Fibroblast of skin of abdomen (primary cell): Measurements from ENCODE around the gene FAM117A.

Experiments
- DNase-seq: peaks from one replicate; pipeline ENCODE4 v3.0.0-alpha.2; 2013

The FAM117A gene

GRCh38 chr17:49707246-49707607 lies 56.7 kb downstream of the FAM117A start:
- no peak for DNase-seq

GRCh38 chr17:49705254-49705653 lies 58.7 kb downstream of the FAM117A start:
- no peak for DNase-seq

GRCh38 chr17:49703557-49704277 lies 60.2 kb downstream of the FAM117A start:
- peak; percentile 12 for DNase-seq

- no peak for DNase-seq
Measured at GRCh38 chr17:49700960-49701359, 63.0 kb downstream of the FAM117A start.

- DNase-seq, result no peak
Measured at GRCh38 chr17:49699966-49700575, 63.9 kb downstream of the FAM117A start.

- DNase-seq, result no peak
Measured at GRCh38 chr17:49698005-49698404, 65.9 kb downstream of the FAM117A start.

GRCh38 chr17:49696233-49696761 lies 67.6 kb downstream of the FAM117A start:
- no peak for DNase-seq

GRCh38 chr17:49695698-49696232 lies 68.2 kb downstream of the FAM117A start:
- no peak for DNase-seq

GRCh38 chr17:49694847-49695697 lies 68.9 kb downstream of the FAM117A start:
- no peak for DNase-seq

GRCh38 chr17:49692751-49693150 lies 71.2 kb downstream of the FAM117A start:
- no peak for DNase-seq

- DNase-seq, result no peak
Measured at GRCh38 chr17:49691677-49692191, 72.2 kb downstream of the FAM117A start.

GRCh38 chr17:49691086-49691676 lies 72.8 kb downstream of the FAM117A start:
- no peak for DNase-seq

GRCh38 chr17:49690256-49690655 lies 73.7 kb downstream of the FAM117A start:
- DNase-seq, result no peak

- no peak for DNase-seq
Measured at GRCh38 chr17:49688848-49689247, 75.1 kb downstream of the FAM117A start.

- peak; percentile 26 for DNase-seq
Measured at GRCh38 chr17:49687878-49688491, 75.9 kb downstream of the FAM117A start.

GRCh38 chr17:49681106-49681979 lies 82.6 kb downstream of the FAM117A start:
- DNase-seq, result no peak

GRCh38 chr17:49680314-49680713 lies 83.6 kb downstream of the FAM117A start:
- no peak for DNase-seq

- peak; percentile 100 for DNase-seq
Measured at GRCh38 chr17:49677933-49678847, 85.7 kb downstream of the FAM117A start, which contains the start of gene SPOP. SPOP (minus strand) TSS chr17:49678097; CDS start chr17:49622810, 55,287 bp downstream.

- DNase-seq, result peak; percentile 94
Measured at GRCh38 chr17:49677134-49677932, 86.6 kb downstream of the FAM117A start.
